Measurements from ENCODE around the gene PHF21B. TPM values are rescaled to one million over a fixed set of nuclear protein-coding genes. Genes with fewer than 3 reads are reported as not detected.

The PHF21B gene
- total and polyA plus RNA-seq, 2 donors (not counting 1 experiment from before 2014, with no cell fraction given): 0.17 TPM; not detected in 1

GRCh38 chr22:44981857-44982256 lies 27.9 kb downstream of the PHF21B start:
- Histone ChIP-seq H3K4me2 (ENCODE audit: extremely low read depth, insufficient read depth, low read length) (no peak overlapping the region), H3K79me2 (ENCODE audit: control insufficient read depth, insufficient read depth, low read length) (no peaks in the 10 kb centered on the region), H3K4me1 (ENCODE audit: control insufficient read depth, extremely low read depth, insufficient read depth, low read length) (no peaks in the 10 kb centered on the region), H2AFZ (ENCODE audit: low read length) (no peak overlapping the region), H3K27ac (ENCODE audit: insufficient read depth, low read length) (no peak overlapping the region), H3K4me3 (replicated peaks in 1 of 4; ENCODE audit: control extremely low read depth in 1 of 4, insufficient read depth in 1 of 4, low read depth in 3 of 4, low read length in 4 of 4) (no peak overlapping the region), H3K9me3 (ENCODE audit: control insufficient read depth, insufficient read depth, low read depth, low read length) (no peaks in the 10 kb centered on the region), H3K27me3 (ENCODE audit: control insufficient read depth, insufficient read depth, low read length) (no peaks in the 10 kb centered on the region), H4K20me1 (ENCODE audit: control insufficient read depth, extremely low read depth, insufficient read depth, low read length) (no peaks in the 10 kb centered on the region), H3K36me3 (ENCODE audit: control insufficient read depth, insufficient read depth, low read length) (no peaks in the 10 kb centered on the region), H3K9ac (ENCODE audit: insufficient read depth, low read length) (no peak overlapping the region)
- TF ChIP-seq CTCF (conservative IDR thresholded peaks at IDR 0.05 in 1 of 2, IDR thresholded peaks at IDR 0.05 in 1 of 2; ENCODE audit: low read depth in 1 of 2, low read length in 2 of 2) (no peak), EZH2 (IDR thresholded peaks at IDR 0.05; ENCODE audit: low read length, missing control alignments) (no peak)
- no peak for DNase-seq (ENCODE audit: low read depth in 2 of 2)

GRCh38 chr22:44979154-44979553 lies 30.7 kb downstream of the PHF21B start:
- no peaks in the 10 kb centered on the region for H3K27me3 ChIP-seq (ENCODE audit: control insufficient read depth, insufficient read depth, low read length)
- DNase-seq (ENCODE audit: low read depth in 2 of 2): no peak
- H3K4me1 ChIP-seq (ENCODE audit: control insufficient read depth, extremely low read depth, insufficient read depth, low read length): no peaks in the 10 kb centered on the region
- no peaks in the 10 kb centered on the region for H3K79me2 ChIP-seq (ENCODE audit: control insufficient read depth, insufficient read depth, low read length)
- H3K9me3 ChIP-seq (ENCODE audit: control insufficient read depth, insufficient read depth, low read depth, low read length): no peaks in the 10 kb centered on the region
- no peak overlapping the region for H2AFZ ChIP-seq (ENCODE audit: low read length)
- no peak for TF ChIP-seq CTCF (conservative IDR thresholded peaks at IDR 0.05 in 1 of 2, IDR thresholded peaks at IDR 0.05 in 1 of 2; ENCODE audit: low read depth in 1 of 2, low read length in 2 of 2)
- TF ChIP-seq EZH2 (IDR thresholded peaks at IDR 0.05; ENCODE audit: low read length, missing control alignments): no peak
- no peak overlapping the region for H3K4me2 ChIP-seq (ENCODE audit: extremely low read depth, insufficient read depth, low read length)
- H4K20me1 ChIP-seq (ENCODE audit: control insufficient read depth, extremely low read depth, insufficient read depth, low read length): no peaks in the 10 kb centered on the region
- H3K27ac ChIP-seq (ENCODE audit: insufficient read depth, low read length): no peak overlapping the region
- H3K9ac ChIP-seq (ENCODE audit: insufficient read depth, low read length): no peak overlapping the region
- no peaks in the 10 kb centered on the region for H3K36me3 ChIP-seq (ENCODE audit: control insufficient read depth, insufficient read depth, low read length)
- H3K4me3 ChIP-seq (replicated peaks in 1 of 4; ENCODE audit: control extremely low read depth in 1 of 4, insufficient read depth in 1 of 4, low read depth in 3 of 4, low read length in 4 of 4): no peak overlapping the region

- Histone ChIP-seq H3K4me3 (replicated peaks in 1 of 4; ENCODE audit: control extremely low read depth in 1 of 4, insufficient read depth in 1 of 4, low read depth in 3 of 4, low read length in 4 of 4) (no peak overlapping the region), H3K4me2 (ENCODE audit: extremely low read depth, insufficient read depth, low read length) (no peak overlapping the region), H3K9me3 (ENCODE audit: control insufficient read depth, insufficient read depth, low read depth, low read length) (no peaks in the 10 kb centered on the region), H3K27ac (ENCODE audit: insufficient read depth, low read length) (no peak overlapping the region), H4K20me1 (ENCODE audit: control insufficient read depth, extremely low read depth, insufficient read depth, low read length) (no peaks in the 10 kb centered on the region), H3K36me3 (ENCODE audit: control insufficient read depth, insufficient read depth, low read length) (no peaks in the 10 kb centered on the region), H3K27me3 (ENCODE audit: control insufficient read depth, insufficient read depth, low read length) (no peaks in the 10 kb centered on the region), H3K9ac (ENCODE audit: insufficient read depth, low read length) (no peak overlapping the region), H3K79me2 (ENCODE audit: control insufficient read depth, insufficient read depth, low read length) (no peaks in the 10 kb centered on the region), H2AFZ (ENCODE audit: low read length) (no peak overlapping the region), H3K4me1 (ENCODE audit: control insufficient read depth, extremely low read depth, insufficient read depth, low read length) (no peaks in the 10 kb centered on the region)
- no peak for TF ChIP-seq EZH2 (IDR thresholded peaks at IDR 0.05; ENCODE audit: low read length, missing control alignments)
- peak; percentile 59 to 85 for TF ChIP-seq CTCF (conservative IDR thresholded peaks at IDR 0.05 in 1 of 2, IDR thresholded peaks at IDR 0.05 in 1 of 2; ENCODE audit: low read depth in 1 of 2, low read length in 2 of 2)
- peak; percentile 72 to 78 for DNase-seq (ENCODE audit: low read depth in 2 of 2)
Observed at GRCh38 chr22:44975427-44976262, 34.2 kb downstream of the PHF21B start.
